H9 (cell line): ENCODE data around the gene RPGRIP1L. TPM values are rescaled to one million over a fixed set of nuclear protein-coding genes. Genes with fewer than 3 reads are reported as not detected.

ENCODE experiments used
- DNase-seq: peaks from one replicate; pipeline ENCODE4 v3.0.0-alpha.2; 2017
- H2AFZ ChIP-seq: one replicate; pipeline ENCODE4 v1.6.1; 2013; ENCODE audit warnings: mild to moderate bottlenecking, low read length, control low read depth, moderate library complexity
- H2AK5ac ChIP-seq: 2 replicates; pipeline ENCODE4 v1.6.1; 2013; ENCODE audit warnings: low read length, control low read depth, mixed read lengths; ENCODE audit not compliant: insufficient read length
- H2BK120ac ChIP-seq: one replicate; pipeline ENCODE4 v1.6.1; 2013; ENCODE audit warnings: low read depth, mild to moderate bottlenecking, low read length, control low read depth, inconsistent platforms; ENCODE audit not compliant: poor library complexity, severe bottlenecking
- H2BK12ac ChIP-seq: 2 replicates; pipeline ENCODE4 v1.6.1; 2013; ENCODE audit warnings: low read length, control low read depth, mixed read lengths, low read depth; ENCODE audit not compliant: insufficient read length
- H2BK15ac ChIP-seq: 2 replicates; pipeline ENCODE4 v1.6.1; 2013; ENCODE audit warnings: low read depth, low read length, control low read depth
- H2BK20ac ChIP-seq: one replicate; pipeline ENCODE4 v1.6.1; 2013; ENCODE audit warnings: low read depth, mild to moderate bottlenecking, low read length, control low read depth, inconsistent platforms; ENCODE audit not compliant: poor library complexity, severe bottlenecking
- H2BK5ac ChIP-seq: 2 replicates; pipeline ENCODE4 v1.6.1; 2013; ENCODE audit warnings: low read length, control low read depth, mixed read lengths; ENCODE audit not compliant: insufficient read length
- H3K14ac ChIP-seq: 2 replicates; pipeline ENCODE4 v1.6.1; 2013; ENCODE audit warnings: low read length, control low read depth; ENCODE audit not compliant: insufficient read depth
- H3K18ac ChIP-seq: 2 replicates; pipeline ENCODE4 v1.6.1; 2013; ENCODE audit warnings: low read depth, mild to moderate bottlenecking, mixed read lengths, low read length, control low read depth; ENCODE audit not compliant: insufficient read length
- H3K23ac ChIP-seq: 2 replicates; pipeline ENCODE4 v1.6.1; 2013; ENCODE audit warnings: low read length, control low read depth, mixed read lengths, low read depth; ENCODE audit not compliant: insufficient read length
- H3K23me2 ChIP-seq: 2 replicates; pipeline ENCODE4 v1.6.1; 2013; ENCODE audit warnings: low read depth, mild to moderate bottlenecking, mixed read lengths, low read length, control low read depth; ENCODE audit not compliant: insufficient read length, poor library complexity, severe bottlenecking
- H3K27ac ChIP-seq: 2 replicates; pipeline ENCODE4 v1.5.1; 2013; ENCODE audit warnings: low read length, control low read depth, mixed read lengths, low read depth; ENCODE audit not compliant: insufficient read length
- H3K27me3 ChIP-seq: 2 replicates; pipeline ENCODE4 v1.6.1; 2013; ENCODE audit warnings: low read length, control low read depth, inconsistent platforms; ENCODE audit not compliant: insufficient read depth
- H3K4ac ChIP-seq: 2 replicates; pipeline ENCODE4 v1.6.1; 2013; ENCODE audit warnings: low read depth, mild to moderate bottlenecking, control low read depth, inconsistent platforms, low read length, moderate library complexity
- H3K4me1 ChIP-seq: 2 replicates; pipeline ENCODE4 v1.6.1; 2013; ENCODE audit warnings: low read length, control low read depth, inconsistent platforms; ENCODE audit not compliant: insufficient read depth
- H3K4me2 ChIP-seq: 2 replicates; pipeline ENCODE4 v1.6.1; 2013; ENCODE audit warnings: low read length, control low read depth, mixed read lengths; ENCODE audit not compliant: insufficient read length, insufficient read depth
- H3K56ac ChIP-seq: 2 replicates; pipeline ENCODE4 v1.6.1; 2013; ENCODE audit warnings: low read depth, mild to moderate bottlenecking, mixed read lengths, low read length, control low read depth; ENCODE audit not compliant: insufficient read length
- H3K79me1 ChIP-seq: 2 replicates; pipeline ENCODE4 v1.6.1; 2013; ENCODE audit warnings: low read depth, mild to moderate bottlenecking, moderate library complexity, low read length, control low read depth, inconsistent platforms; ENCODE audit not compliant: insufficient read depth, poor library complexity, severe bottlenecking
- H3K79me2 ChIP-seq: 2 replicates; pipeline ENCODE4 v1.6.1; 2013; ENCODE audit warnings: low read length, control low read depth, inconsistent platforms; ENCODE audit not compliant: insufficient read depth
- H3K9ac ChIP-seq: 2 replicates; pipeline ENCODE4 v1.6.1; 2013; ENCODE audit warnings: low read length, control low read depth, mixed read lengths; ENCODE audit not compliant: insufficient read length; ENCODE audit errors: extremely low read depth
- H3K9me3 ChIP-seq: one replicate; pipeline ENCODE4 v1.6.1; 2013; ENCODE audit warnings: low read depth, low read length, inconsistent platforms; ENCODE audit not compliant: control insufficient read depth
- H3T11ph ChIP-seq: one replicate; pipeline ENCODE4 v1.6.1; 2013; ENCODE audit warnings: mild to moderate bottlenecking, low read length, control low read depth, inconsistent platforms
- H4K20me1 ChIP-seq: one replicate; pipeline ENCODE4 v1.6.1; 2013; ENCODE audit not compliant: control insufficient read depth, insufficient read length, insufficient read depth
- H4K5ac ChIP-seq: 2 replicates; pipeline ENCODE4 v1.6.1; 2013; ENCODE audit warnings: low read depth, mild to moderate bottlenecking, mixed read lengths, low read length, control low read depth; ENCODE audit not compliant: insufficient read length
- H4K8ac ChIP-seq: replicated peaks from 2 replicates; pipeline ENCODE4 v1.6.1; 2013; ENCODE audit warnings: low read length, control low read depth, mixed read lengths, low read depth; ENCODE audit not compliant: insufficient read length
- H4K91ac ChIP-seq: 2 replicates; pipeline ENCODE4 v1.6.1; 2013; ENCODE audit warnings: low read depth, mild to moderate bottlenecking, moderate library complexity, mixed read lengths, low read length, control low read depth; ENCODE audit not compliant: insufficient read length
- H3K27ac Mint-ChIP-seq, 3 experiments: 2 replicates in 2 of 3; 3 replicates in 1 of 3; pipeline ENCODE4 v1.8.0; 2020 to 2021; ENCODE audit warnings: mixed read lengths in 3 of 3, mild to moderate bottlenecking in 1 of 3, moderate library complexity in 1 of 3
- H3K27me3 Mint-ChIP-seq: 2 replicates; pipeline ENCODE4 v1.8.0; 2021; ENCODE audit warnings: low read depth, mild to moderate bottlenecking, moderate library complexity, mixed read lengths
- H3K36me3 Mint-ChIP-seq, 3 experiments: 2 replicates in 2 of 3; 3 replicates in 1 of 3; pipeline ENCODE4 v1.8.0; 2020 to 2021; ENCODE audit warnings: low read depth in 3 of 3, mixed read lengths in 3 of 3; ENCODE audit not compliant: insufficient read depth in 1 of 3
- H3K4me1 Mint-ChIP-seq, 2 experiments: 2 replicates each; pipeline ENCODE4 v1.8.0; 2020; ENCODE audit warnings: mixed read lengths in 2 of 2
- H3K4me3 Mint-ChIP-seq, 2 experiments: 2 replicates in 1 of 2; 3 replicates in 1 of 2; pipeline ENCODE4 v1.8.0; 2020 to 2021; ENCODE audit warnings: mild to moderate bottlenecking in 2 of 2, mixed read lengths in 2 of 2, moderate library complexity in 1 of 2
- H3K9me3 Mint-ChIP-seq, 2 experiments: 2 replicates in 1 of 2; 3 replicates in 1 of 2; pipeline ENCODE4 v1.8.0; 2020; ENCODE audit warnings: mild to moderate bottlenecking in 2 of 2, mixed read lengths in 2 of 2, moderate library complexity in 1 of 2
- CTCF ChIP-seq: fragments of 200-600 bp; sonication (generic); conservative IDR thresholded peaks from 3 replicates; pipeline ENCODE4 v1.8.0; 2021; ENCODE audit warnings: antibody characterized with exemption, mild to moderate bottlenecking
- WGBS: extraction: QIAGEN DNeasy Blood & Tissue Kit; methylation state at CpG from one replicate; pipeline ENCODE4 v1.1.7; 2013; ENCODE audit warnings: missing lambda C conversion rate, low lambda C conversion rate, mixed read lengths; ENCODE audit not compliant: insufficient read length; ENCODE audit errors: extremely low coverage; 5-methylcytosine and 5-hydroxymethylcytosine counted together
- total RNA-seq: library from RNA; stranded (reverse); gene quantifications from 2 replicates; pipeline ENCODE4 v1.2.1, GENCODE V29; 2021

RPGRIP1L gene
- total RNA-seq, 1 experiment from 2014 or later = 11.7 TPM

DNA sequence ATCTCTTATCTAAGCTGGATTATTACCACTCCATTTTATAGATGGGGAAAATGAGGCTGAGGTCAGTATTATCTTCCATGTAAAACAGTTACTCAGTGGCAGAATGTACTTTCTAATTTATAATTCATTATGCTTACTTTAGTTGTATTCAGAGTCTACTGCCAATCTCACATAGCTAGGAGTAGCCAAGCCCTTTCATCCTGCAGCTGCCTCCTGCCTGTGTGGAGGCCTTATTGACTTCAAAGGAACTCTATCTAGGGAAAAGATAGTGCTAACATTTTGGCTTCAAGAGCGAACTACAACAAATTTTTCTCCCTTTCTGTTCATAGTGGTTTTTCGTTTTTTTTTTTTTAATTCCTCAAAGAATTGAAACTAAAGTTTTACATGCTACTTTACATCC, 12.9 kb downstream of the RPGRIP1L start:
- H3K36me3 Mint-ChIP-seq = peaks cover 2 to 20% (median 17%) of the 10 kb centered on the region in 3 experiments; a peak in 5 of 7 replicates
- Histone ChIP-seq H3K56ac (no peak overlapping the region), H4K8ac (no peak overlapping the region), H3K27me3 (no peaks in the 10 kb centered on the region), H3K18ac (no peak overlapping the region), H3K4me1 (no peaks in the 10 kb centered on the region), H3K4me2 (no peak overlapping the region), H3K4ac (no peak overlapping the region), H4K5ac (no peak overlapping the region), H3K79me1 (no peaks in the 10 kb centered on the region), H4K91ac (no peak overlapping the region), H3K14ac (no peak overlapping the region), H2BK20ac (no peak overlapping the region), H3K9me3 (no peaks in the 10 kb centered on the region), H2BK120ac (no peak overlapping the region), H3K79me2 (no peaks in the 10 kb centered on the region), H4K20me1 (no peaks in the 10 kb centered on the region), H2BK12ac (no peak overlapping the region), H3K9ac (no peak overlapping the region), H3K23me2 (no peaks in the 10 kb centered on the region), H3K23ac (no peak overlapping the region), H3T11ph (no peak overlapping the region), H3K27ac (no peak overlapping the region), H2BK15ac (no peak overlapping the region), H2AFZ (no peak overlapping the region), H2AK5ac (no peak overlapping the region), H2BK5ac (no peak overlapping the region)
- TF ChIP-seq CTCF = no peak
- H3K27me3 Mint-ChIP-seq = no peaks in the 10 kb centered on the region
- H3K4me1 Mint-ChIP-seq = no peaks in the 10 kb centered on the region
- no peak overlapping the region for H3K27ac Mint-ChIP-seq
- no peak overlapping the region for H3K4me3 Mint-ChIP-seq
- no CpG with 5 or more reads among the region's 2 CpGs for WGBS
- no peak for DNase-seq
- H3K9me3 Mint-ChIP-seq = no peaks in the 10 kb centered on the region
